Activated T-cell treated with anti-CD3 and anti-CD28 coated beads, Interleukin-2, amount 50 U/mL, for 72 hours (primary cell): Measurements from ENCODE around the gene PDPR. TPM values are rescaled to one million over a fixed set of nuclear protein-coding genes. Genes with fewer than 3 reads are reported as not detected.
"Not testable (repeated sequence)": the region's sequence is repeated elsewhere in the genome, so short reads cannot be mapped to it uniquely, and the experiment has no call there.

Experiments used
- ATAC-seq, 2 donors: fragments of 150-1000 bp; cut with Tn5 transposase; replicated peaks in 1 of 2; 2 replicates each; pipeline ENCODE4 v1.10.0; 2021; ENCODE audit warnings: moderate library complexity in 2 of 2, mild to moderate bottlenecking in 1 of 2
- DNase-seq, 2 donors: peaks; one replicate each; pipeline ENCODE4 v3.0.0; 2021 to 2022; ENCODE audit warnings: mixed read lengths in 1 of 2
- H3K27ac Mint-ChIP-seq: one replicate; pipeline ENCODE4 v1.8.0; 2022; ENCODE audit warnings: mild to moderate bottlenecking, moderate library complexity, mixed read lengths
- H3K27me3 Mint-ChIP-seq: one replicate; pipeline ENCODE4 v1.8.0; 2022; ENCODE audit warnings: low read depth, mixed read lengths
- H3K36me3 Mint-ChIP-seq, 2 donors: one replicate each; pipeline ENCODE4 v1.8.0; 2022; ENCODE audit warnings: mixed read lengths in 2 of 2, mild to moderate bottlenecking in 1 of 2; ENCODE audit not compliant: insufficient read depth in 2 of 2
- H3K4me1 Mint-ChIP-seq: one replicate; pipeline ENCODE4 v1.8.0; 2022; ENCODE audit warnings: low read depth, mixed read lengths
- H3K4me3 Mint-ChIP-seq, 2 donors: one replicate each; pipeline ENCODE4 v1.8.0; 2022; ENCODE audit warnings: mild to moderate bottlenecking in 2 of 2, mixed read lengths in 2 of 2, moderate library complexity in 2 of 2
- H3K9me3 Mint-ChIP-seq, 2 donors: one replicate each; pipeline ENCODE4 v1.8.0; 2022; ENCODE audit warnings: mixed read lengths in 2 of 2
- total RNA-seq, 2 donors: library from RNA; stranded (reverse); gene quantifications; one replicate each; pipeline ENCODE4 v1.2.3, GENCODE V29; 2022

PDPR gene
- total RNA-seq, result 10 to 100 TPM; 27.7 to 33.6 TPM

DNA sequence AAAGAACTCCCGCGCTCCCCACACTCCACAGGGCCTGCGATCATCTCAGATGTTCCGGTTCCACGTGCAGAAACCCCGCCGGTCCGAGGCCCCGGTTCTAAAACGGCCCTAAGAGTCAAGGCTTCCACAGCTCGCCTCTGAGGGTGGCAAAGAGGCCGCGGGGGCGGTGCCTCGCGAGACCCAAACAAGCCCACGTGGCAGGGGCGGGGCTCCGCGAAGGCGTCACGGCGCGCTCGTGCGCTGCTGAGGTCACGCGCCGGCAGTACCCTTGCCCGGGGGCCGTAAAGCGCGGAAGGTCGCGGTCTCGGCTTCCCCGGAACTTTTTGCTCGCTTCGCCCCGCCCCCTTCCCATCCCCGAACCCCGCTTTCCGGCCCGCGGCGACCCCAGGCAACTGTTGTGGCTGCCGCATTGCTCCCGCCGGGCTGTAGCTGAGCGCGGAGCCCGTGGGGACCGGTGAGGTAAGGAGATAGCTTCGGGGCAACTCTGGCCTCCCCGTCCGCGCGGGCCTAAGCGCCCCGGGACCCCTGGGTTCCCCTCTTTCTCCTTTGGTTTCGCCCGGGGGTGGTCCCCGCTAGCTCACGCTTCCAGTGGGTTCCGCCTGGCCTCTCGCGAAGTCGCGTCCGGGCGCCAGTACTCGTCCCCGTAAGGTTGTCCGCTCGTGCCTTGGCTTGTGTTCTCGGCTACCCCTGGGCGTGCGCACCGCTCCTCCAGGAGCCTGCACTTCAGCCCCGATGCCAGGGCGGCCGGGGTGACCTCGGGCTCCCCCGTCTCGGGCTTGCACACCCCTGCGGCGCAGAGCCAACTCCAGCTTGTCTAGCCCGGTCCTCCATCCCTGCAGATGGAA lies at the start of gene PDPR:
Gene PDPR, plus strand, starts transcription at position 351 of the 845 bp plus-strand sequence. CDS start 6,161 bp downstream, outside the sequence.
- Mint-ChIP-seq H3K4me3 (peak within 1 kb of the TSS; percentile 90 to 91), H3K4me1 (peaks cover 31% of the 10 kb centered on the region), H3K27ac (peak within 1 kb of the TSS; percentile 82)
- not testable (repeated sequence) for H3K36me3 Mint-ChIP-seq, H3K27me3 Mint-ChIP-seq, H3K9me3 Mint-ChIP-seq
- DNase-seq, result peak; percentile 93 to 97
- ATAC-seq, result peak; percentile 97 to 98

DNA sequence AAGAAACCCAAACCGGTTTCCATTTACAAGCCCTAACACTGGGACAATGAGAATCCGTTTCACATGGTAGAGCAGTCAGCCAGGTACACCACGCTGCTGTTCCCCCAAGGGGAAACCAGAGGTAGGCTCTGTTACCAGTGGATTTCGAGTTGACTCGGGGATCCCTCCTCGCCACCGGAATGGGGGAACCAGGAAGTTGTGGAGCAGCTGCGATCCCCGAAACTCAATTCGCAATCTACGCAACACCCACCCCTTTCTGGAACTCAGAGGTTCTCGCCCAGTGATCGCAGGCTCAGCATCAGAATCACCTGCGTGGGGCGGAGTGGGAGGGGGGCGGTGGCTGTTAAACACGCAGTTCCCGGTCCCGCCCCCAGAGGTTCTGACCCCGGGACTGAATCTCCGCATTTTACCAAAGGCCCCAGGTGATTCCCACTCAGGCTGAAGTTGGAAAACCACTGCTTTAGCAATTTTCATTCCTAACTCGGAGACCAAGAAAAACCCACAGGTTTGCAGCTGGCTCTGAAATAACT lies 49.2 kb upstream of the PDPR start:
- H3K4me1 Mint-ChIP-seq, H3K9me3 Mint-ChIP-seq, H3K36me3 Mint-ChIP-seq, H3K27ac Mint-ChIP-seq, H3K27me3 Mint-ChIP-seq: not testable (repeated sequence)
- DNase-seq (peak; percentile 63 to 73), ATAC-seq (peak; percentile 39 to 47)
- H3K4me3 Mint-ChIP-seq, result peak overlapping the region; percentile 79 to 82

DNA sequence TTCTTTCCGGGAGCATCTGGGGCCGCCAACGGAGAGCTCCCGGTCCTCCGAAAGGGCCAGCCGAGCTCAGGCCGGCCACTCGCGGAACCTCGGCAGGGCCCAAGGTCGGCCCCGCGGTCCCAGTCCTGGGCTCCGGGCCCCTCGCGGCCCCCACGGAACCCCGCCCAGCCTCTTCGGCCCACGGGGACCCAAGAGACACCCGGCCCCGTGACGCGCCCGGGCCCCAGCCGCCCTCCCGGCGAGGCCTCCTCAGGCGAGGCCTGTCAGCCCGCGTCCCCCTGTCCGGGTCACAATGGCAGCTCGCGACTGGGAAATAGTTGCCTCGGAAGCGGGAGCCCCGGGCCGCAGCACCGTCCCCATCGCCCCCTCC lies 48.8 kb upstream of the PDPR start:
- H3K9me3 Mint-ChIP-seq, H3K4me1 Mint-ChIP-seq, H3K36me3 Mint-ChIP-seq, DNase-seq, H3K27ac Mint-ChIP-seq, H3K27me3 Mint-ChIP-seq: not testable (repeated sequence)
- peak; percentile 49 for ATAC-seq
- peak overlapping the region; percentile 79 to 86 for H3K4me3 Mint-ChIP-seq

DNA sequence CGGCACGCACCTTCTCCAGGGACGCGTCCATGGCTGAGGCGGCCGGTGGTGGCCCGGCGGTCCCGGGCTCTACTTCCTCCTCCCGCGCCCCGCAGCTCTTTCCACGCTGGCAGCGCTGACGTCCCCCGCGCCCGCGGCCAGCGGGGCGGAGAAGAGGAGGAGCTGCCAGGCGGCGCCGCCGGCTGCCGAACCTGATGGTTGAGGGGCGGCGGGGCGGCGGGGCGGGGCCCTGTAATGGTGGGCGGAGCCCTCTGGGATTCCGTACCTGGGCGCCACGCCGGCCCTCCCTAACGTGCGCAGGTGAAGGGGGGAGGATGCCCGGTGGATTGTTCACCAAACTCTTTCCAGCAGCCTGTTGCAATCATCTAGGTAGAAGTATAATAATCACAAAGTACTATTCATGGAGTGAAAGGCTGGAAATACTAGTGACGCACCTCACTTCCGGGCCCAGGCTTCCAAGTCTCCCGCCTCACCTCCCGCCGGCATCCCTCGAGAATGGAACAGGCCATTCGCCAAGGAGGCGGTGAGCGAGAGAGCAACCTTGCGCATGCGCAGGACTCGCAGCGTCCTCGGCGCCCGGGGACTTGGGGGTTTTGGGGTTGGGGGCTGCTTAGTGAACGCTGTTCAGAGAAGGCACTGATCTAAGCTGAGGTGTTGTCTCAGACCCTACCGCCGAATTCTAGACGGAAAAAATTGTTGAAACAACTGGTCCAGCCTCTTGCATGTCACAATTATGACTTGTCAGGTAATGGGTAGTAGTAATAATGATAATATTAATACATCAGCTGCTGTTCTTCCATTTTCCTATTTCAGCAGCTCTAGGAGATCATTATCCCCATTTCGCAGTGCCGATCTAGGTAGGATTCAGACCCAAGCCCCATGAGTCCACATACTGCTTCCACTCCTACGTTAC lies 48.1 kb upstream of the PDPR start:
- H3K27me3 Mint-ChIP-seq, H3K4me1 Mint-ChIP-seq, H3K36me3 Mint-ChIP-seq, H3K9me3 Mint-ChIP-seq: not testable (repeated sequence)
- peak; percentile 91 to 92 for DNase-seq
- Mint-ChIP-seq H3K27ac (peak overlapping the region; percentile 86), H3K4me3 (peak overlapping the region; percentile 78 to 86)
- ATAC-seq, result peak; percentile 94 to 95

DNA sequence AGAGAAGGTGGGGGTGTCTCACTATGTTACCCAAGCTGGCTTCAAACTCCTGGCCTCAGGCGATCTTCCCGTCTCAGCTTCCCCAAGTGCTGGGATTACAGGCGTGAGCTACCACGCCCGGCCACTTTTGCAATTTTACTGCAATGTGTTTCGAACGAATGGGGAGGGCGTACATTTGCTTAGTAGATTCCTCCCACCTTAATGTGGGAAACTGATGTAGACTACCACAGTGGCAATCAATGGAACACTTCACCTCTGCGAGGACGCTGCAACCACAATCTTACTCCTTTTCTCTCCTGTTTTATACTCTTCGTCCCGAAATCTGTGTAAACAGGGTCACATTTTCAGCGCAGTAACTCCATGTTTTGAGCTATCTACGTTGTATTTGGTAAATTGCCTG lies 47.4 kb upstream of the PDPR start:
- H3K27me3 Mint-ChIP-seq, DNase-seq, H3K4me1 Mint-ChIP-seq, H3K9me3 Mint-ChIP-seq, H3K36me3 Mint-ChIP-seq, ATAC-seq: not testable (repeated sequence)
- Mint-ChIP-seq H3K4me3 (peak overlapping the region; percentile 67 to 73), H3K27ac (peak overlapping the region; percentile 33)

DNA sequence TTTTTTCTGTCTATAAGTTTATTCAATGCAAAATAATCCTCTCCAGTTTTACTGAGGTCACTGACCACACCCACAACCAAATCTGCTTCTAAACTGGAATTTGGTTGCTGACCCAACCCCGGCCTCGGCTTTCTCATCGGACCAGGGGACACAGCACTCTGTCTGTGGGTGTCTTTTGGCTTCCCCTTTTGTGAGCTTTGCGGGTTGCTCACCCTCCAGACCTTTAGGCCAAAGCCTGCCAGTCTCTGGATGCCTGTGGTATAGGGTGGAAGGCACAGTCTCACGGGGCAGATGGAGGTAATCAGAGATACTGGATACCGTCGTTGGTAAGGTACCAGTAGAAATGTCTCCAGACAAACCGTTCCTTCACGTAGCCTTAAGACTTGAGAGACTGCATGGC lies 35.1 kb upstream of the PDPR start:
- not testable (repeated sequence) for H3K4me1 Mint-ChIP-seq, H3K9me3 Mint-ChIP-seq, H3K4me3 Mint-ChIP-seq, H3K36me3 Mint-ChIP-seq, H3K27ac Mint-ChIP-seq, H3K27me3 Mint-ChIP-seq, DNase-seq, ATAC-seq

DNA sequence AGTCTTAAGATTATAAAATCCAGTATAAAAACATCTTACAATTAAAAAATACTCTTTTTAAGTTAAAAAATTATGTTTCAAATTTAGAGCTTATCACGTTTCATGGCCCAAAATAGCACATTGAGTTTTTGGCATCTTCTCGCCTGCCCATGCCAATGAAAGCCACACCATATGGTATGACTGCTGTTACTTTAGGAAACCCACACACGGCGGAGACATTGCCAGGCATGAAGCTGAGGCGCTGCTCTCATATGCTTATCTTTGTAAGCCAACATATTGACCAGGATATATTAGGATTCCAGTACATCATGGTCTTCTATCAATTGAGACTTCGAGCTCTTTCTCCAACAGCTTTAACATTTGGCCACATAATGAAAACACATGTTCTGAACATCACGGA lies 32.9 kb upstream of the PDPR start:
- DNase-seq, H3K4me1 Mint-ChIP-seq, ATAC-seq, H3K36me3 Mint-ChIP-seq, H3K27ac Mint-ChIP-seq, H3K4me3 Mint-ChIP-seq, H3K27me3 Mint-ChIP-seq, H3K9me3 Mint-ChIP-seq: not testable (repeated sequence)

DNA sequence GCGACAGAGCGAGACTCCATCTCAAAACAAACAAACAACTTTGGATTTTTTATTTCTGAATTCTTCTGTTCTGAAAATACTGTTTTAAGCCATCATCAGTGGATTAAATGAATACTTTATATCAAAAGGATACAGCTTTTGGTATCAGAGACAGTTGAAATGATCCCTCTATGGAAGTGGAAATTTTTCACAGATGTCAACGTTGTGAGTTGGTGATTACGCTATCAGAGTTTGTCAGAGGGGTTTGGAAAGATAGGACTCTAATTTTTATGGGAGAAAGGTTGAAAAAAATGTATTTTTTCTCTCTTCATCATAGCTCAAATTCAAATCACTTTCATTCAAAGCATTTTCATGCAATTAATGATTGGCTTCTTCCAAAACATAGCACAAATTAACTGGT lies 30.2 kb upstream of the PDPR start:
- not testable (repeated sequence) for H3K4me3 Mint-ChIP-seq, ATAC-seq, H3K9me3 Mint-ChIP-seq

DNA sequence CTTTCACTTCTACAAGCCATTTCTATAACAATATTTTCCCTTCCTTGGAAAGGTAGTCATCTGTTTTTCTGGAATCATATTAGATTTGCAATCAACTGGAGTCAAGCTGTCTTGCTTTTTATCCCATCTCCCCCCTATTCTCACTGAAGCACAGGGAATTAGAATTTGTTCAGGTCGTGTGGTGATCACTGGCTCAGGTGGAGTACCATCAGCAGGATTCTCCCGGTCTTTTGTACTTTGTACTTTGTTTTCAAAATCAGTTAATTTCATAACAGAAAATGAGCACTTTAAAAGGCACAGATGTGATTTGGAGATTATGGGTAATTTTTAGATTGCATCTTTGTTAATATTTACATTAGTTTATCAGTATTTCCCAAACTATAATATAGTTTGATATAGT lies 26.0 kb upstream of the PDPR start:
- DNase-seq, H3K9me3 Mint-ChIP-seq, H3K27me3 Mint-ChIP-seq, H3K36me3 Mint-ChIP-seq, ATAC-seq, H3K4me3 Mint-ChIP-seq, H3K4me1 Mint-ChIP-seq, H3K27ac Mint-ChIP-seq: not testable (repeated sequence)

More for the DNA sequence above, 30.2 kb upstream of the PDPR start:
- H3K36me3 Mint-ChIP-seq, H3K4me1 Mint-ChIP-seq, DNase-seq, H3K27me3 Mint-ChIP-seq, H3K27ac Mint-ChIP-seq: not testable (repeated sequence)

DNA sequence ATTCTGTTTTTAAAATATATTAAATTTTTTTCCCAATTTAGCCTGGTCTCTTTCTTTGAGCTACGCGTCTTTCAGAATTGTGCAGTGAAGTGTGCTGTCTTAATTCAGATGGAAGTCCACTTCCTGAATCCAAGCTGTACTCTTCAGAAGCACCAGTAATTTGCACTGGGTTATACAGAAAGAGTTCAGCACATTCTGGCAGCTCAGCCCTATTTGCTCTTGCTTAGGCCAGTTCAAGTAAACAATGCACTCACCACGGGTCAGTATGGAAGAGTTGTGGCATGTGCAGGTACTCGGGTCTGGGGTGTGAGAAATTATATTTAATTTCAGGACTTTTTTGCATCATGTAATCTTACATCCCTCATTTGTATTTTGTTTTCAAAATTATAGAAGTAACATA lies 25.3 kb upstream of the PDPR start:
- H3K36me3 Mint-ChIP-seq, H3K4me1 Mint-ChIP-seq, DNase-seq, H3K4me3 Mint-ChIP-seq, H3K27ac Mint-ChIP-seq, H3K9me3 Mint-ChIP-seq, H3K27me3 Mint-ChIP-seq, ATAC-seq: not testable (repeated sequence)

DNA sequence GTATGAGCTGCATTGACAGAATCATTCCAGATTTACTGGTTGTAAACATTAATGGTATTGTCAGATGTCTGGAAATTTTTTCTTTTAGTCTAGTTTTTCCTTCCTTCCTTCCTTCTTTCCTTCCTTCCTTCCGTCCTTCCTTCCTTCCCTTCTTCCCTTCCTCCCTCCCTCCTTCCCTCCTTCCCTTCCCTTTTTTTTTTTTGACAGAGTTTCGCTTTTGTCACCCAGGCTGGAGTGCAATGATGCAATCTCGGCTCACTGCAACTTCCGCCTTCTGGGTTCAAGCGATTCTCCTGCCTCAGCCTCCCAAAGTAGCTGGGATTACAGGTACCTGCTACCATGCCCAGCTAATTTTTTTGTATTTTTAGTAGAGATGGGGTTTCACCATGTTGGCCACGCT lies 24.8 kb upstream of the PDPR start:
- H3K27me3 Mint-ChIP-seq, H3K36me3 Mint-ChIP-seq, ATAC-seq, DNase-seq, H3K4me1 Mint-ChIP-seq, H3K4me3 Mint-ChIP-seq, H3K9me3 Mint-ChIP-seq, H3K27ac Mint-ChIP-seq: not testable (repeated sequence)

DNA sequence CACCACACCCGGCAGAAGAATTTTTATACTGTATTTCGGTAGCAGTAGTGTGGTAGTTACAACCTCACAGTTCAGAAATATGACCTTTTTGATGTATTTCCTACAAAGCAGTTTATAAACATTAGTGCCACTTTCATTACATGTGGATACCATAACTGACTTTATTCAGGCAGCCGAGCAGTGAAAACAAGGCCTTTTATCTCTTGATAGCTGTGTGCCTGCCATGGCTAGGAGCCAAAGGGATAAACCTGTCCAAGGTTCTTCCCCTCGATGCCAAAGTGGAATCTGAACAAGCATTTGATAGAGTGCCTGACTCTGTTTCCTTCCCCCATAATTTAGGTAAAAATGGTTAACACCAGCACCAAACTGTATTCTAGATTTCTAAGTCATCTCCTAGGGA lies 23.0 kb upstream of the PDPR start:
- H3K36me3 Mint-ChIP-seq, DNase-seq, H3K9me3 Mint-ChIP-seq, H3K4me1 Mint-ChIP-seq, H3K4me3 Mint-ChIP-seq, H3K27me3 Mint-ChIP-seq, ATAC-seq, H3K27ac Mint-ChIP-seq: not testable (repeated sequence)

DNA sequence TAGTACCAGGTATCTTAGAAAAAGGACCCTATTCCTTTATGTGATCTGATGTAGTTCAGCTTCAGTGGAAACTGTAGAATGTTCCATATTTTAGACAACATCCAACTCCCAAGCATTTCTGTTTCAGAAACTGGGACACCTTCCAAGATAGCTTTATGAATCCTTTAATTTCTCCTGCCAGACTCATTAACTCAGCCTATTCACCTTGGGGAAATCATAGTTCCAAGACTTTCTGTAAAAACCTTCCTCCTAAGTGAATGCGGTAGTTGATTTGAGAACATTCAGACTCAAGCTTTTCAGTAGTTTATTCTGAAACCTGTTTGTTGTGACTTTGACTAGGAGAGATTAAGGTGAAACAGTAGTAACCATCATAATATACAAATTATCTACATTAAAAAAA lies 20.0 kb upstream of the PDPR start:
- H3K36me3 Mint-ChIP-seq, result not testable (repeated sequence)

More for the DNA sequence above, 20.0 kb upstream of the PDPR start:
- not testable (repeated sequence) for H3K9me3 Mint-ChIP-seq, H3K27me3 Mint-ChIP-seq, DNase-seq, H3K27ac Mint-ChIP-seq, ATAC-seq, H3K4me1 Mint-ChIP-seq, H3K4me3 Mint-ChIP-seq
